T-helper 2 cell treated with Interferon-gamma antibody and Interleukin-4, amounts not matched to agents 100 ng/mL and 5 ng/mL, for 36 hours (primary cell): ENCODE data around the gene PTDSS2. TPM values are rescaled to one million over a fixed set of nuclear protein-coding genes. Genes with fewer than 3 reads are reported as not detected.

Source experiments
- intact Hi-C: fragments of 100-400 bp; cut with micrococcal nuclease; formaldehyde crosslinking; loops from one replicate; pipeline ENCODE4 v1.15.1; 2023
- total RNA-seq: library from RNA; stranded (reverse); gene quantifications from 2 replicates; pipeline ENCODE4 v1.2.3, GENCODE V29; 2022

Gene PTDSS2
- total RNA-seq, 1 donor from 2014 or later, result 26.5 TPM

DNA sequence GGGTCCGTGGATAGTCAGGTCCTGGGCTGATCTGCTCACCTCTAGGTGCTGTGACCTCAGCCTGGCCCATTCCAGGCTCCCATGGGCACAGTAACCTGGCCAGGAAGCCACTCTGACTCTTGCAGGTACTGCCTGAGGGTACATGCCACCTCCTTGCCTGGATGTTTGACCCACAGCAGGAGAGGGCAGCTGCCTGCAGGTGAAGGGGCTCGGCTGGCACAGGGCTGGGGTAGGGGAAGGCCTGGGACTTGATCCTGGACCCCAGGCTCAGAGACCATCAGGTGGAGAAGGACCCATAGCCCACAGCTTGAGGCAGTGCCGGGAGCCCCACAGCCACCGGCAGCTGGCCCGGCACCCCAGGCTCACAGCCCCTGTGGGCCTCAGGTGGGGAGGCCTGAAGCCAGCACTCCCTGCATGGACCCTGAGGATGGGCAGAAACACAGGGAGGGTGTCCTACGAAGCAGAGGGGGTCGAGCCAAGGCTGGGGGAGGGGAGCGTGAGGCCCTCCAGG is 89.9 kb downstream of the PTDSS2 start:
- intact Hi-C loops, result loop anchor here (5.0 kb wide), 1 partner anchor 157 kb away; the partner anchor contains the start of genes DEAF1 and TMEM80

Other genes with a start within 250 kb of the PTDSS2 start
- 35.0 and 38.8 TPM in 2 replicates for gene BET1L, start 242.9 kb upstream of the PTDSS2 start, total RNA-seq
- gene RIC8A, start 242.6 kb upstream of the PTDSS2 start, total RNA-seq, result 106 and 116 TPM in 2 replicates
- gene SIRT3, start 213.9 kb upstream of the PTDSS2 start, total RNA-seq, result 11.0 and 12.7 TPM in 2 replicates
- 181 and 182 TPM in 2 replicates for gene PSMD13, start 213.3 kb upstream of the PTDSS2 start, total RNA-seq
- gene NLRP6, start 171.9 kb upstream of the PTDSS2 start, total RNA-seq, result 2.4 and 2.7 TPM in 2 replicates
- gene PGGHG, start 161.2 kb upstream of the PTDSS2 start, total RNA-seq, result 99.8 and 105 TPM in 2 replicates
- gene IFITM5, start 150.8 kb upstream of the PTDSS2 start, total RNA-seq, result not detected in 2 replicates
- 1,497 and 1,507 TPM in 2 replicates for gene IFITM2, start 142.5 kb upstream of the PTDSS2 start, total RNA-seq
- gene IFITM1, start 136.2 kb upstream of the PTDSS2 start, total RNA-seq, result 724 and 750 TPM in 2 replicates
- gene IFITM3, start 129.4 kb upstream of the PTDSS2 start, total RNA-seq, result 3.3 and 5.1 TPM in 2 replicates
- 1.1 and 1.2 TPM in 2 replicates for gene B4GALNT4, start 80.8 kb upstream of the PTDSS2 start, total RNA-seq
- gene PKP3, start 56.1 kb upstream of the PTDSS2 start, total RNA-seq, result not detected in 2 replicates
- 176 and 178 TPM in 2 replicates for gene SIGIRR, start 35.3 kb upstream of the PTDSS2 start, total RNA-seq
- 67.6 and 74.5 TPM in 2 replicates for gene ANO9, start 8.3 kb upstream of the PTDSS2 start, total RNA-seq
- gene RNH1, start 57.0 kb downstream of the PTDSS2 start, total RNA-seq, result 99.8 and 101 TPM in 2 replicates
- gene HRAS, start 85.3 kb downstream of the PTDSS2 start, total RNA-seq, result 51.6 and 62.5 TPM in 2 replicates
- 2.1 and 2.2 TPM in 2 replicates for gene LRRC56, start 87.2 kb downstream of the PTDSS2 start, total RNA-seq
- 1.6 and 2.4 TPM in 2 replicates for gene LMNTD2, start 110.5 kb downstream of the PTDSS2 start, total RNA-seq
- 22.3 and 23.4 TPM in 2 replicates for gene RASSF7, start 110.7 kb downstream of the PTDSS2 start, total RNA-seq
- gene PHRF1, start 126.2 kb downstream of the PTDSS2 start, total RNA-seq, result 46.4 and 51.3 TPM in 2 replicates
- gene IRF7, start 165.7 kb downstream of the PTDSS2 start, total RNA-seq, result 50.9 and 55.3 TPM in 2 replicates
- gene CDHR5, start 174.7 kb downstream of the PTDSS2 start, total RNA-seq, result 0.07 TPM in 1 of 2 replicates, not detected in the other
- gene SCT, start 176.9 kb downstream of the PTDSS2 start, total RNA-seq, result not detected in 2 replicates
- gene DRD4, start 187.0 kb downstream of the PTDSS2 start, total RNA-seq, result 0.14 and 0.39 TPM in 2 replicates
- 49.3 and 52.6 TPM in 2 replicates for gene DEAF1, start 244.9 kb downstream of the PTDSS2 start, total RNA-seq
- gene TMEM80, start 245.5 kb downstream of the PTDSS2 start, total RNA-seq, result 21.9 and 22.6 TPM in 2 replicates